RWPE2 (cell line): ENCODE data around the gene KDR.

Experiments
- ATAC-seq: fragments of 200-7000 bp; cut with Tn5 transposase; 3 replicates; pipeline ENCODE4 v1.9.1; 2021; ENCODE audit warnings: low read depth
- DNase-seq: peaks from one replicate; pipeline ENCODE4 v3.0.0-alpha.2; 2020; ENCODE audit warnings: low spot score
- H3K27ac ChIP-seq: fragments of 450-650 bp; 2 replicates; pipeline ENCODE4 v1.5.1; 2017; ENCODE audit warnings: mild to moderate bottlenecking; ENCODE audit not compliant: poor library complexity, severe bottlenecking
- H3K27me3 ChIP-seq: fragments of 250-450 bp; sonication (Bioruptor Pico); 2 replicates; pipeline ENCODE4 v1.5.1; 2021; ENCODE audit warnings: mild to moderate bottlenecking, moderate library complexity; ENCODE audit not compliant: insufficient read depth, poor library complexity, severe bottlenecking
- H3K36me3 ChIP-seq: fragments of 250-450 bp; sonication (Bioruptor Pico); 2 replicates; pipeline ENCODE4 v1.5.1; 2020; ENCODE audit warnings: low read depth, mild to moderate bottlenecking, moderate library complexity
- H3K4me1 ChIP-seq: fragments of 250-450 bp; sonication (Bioruptor Pico); 2 replicates; pipeline ENCODE4 v1.5.1; 2021; ENCODE audit warnings: mild to moderate bottlenecking, moderate library complexity; ENCODE audit not compliant: insufficient read depth, poor library complexity, severe bottlenecking
- H3K4me3 ChIP-seq: fragments of 250-450 bp; sonication (Bioruptor Pico); 2 replicates; pipeline ENCODE4 v1.5.1; 2021; ENCODE audit warnings: mild to moderate bottlenecking, moderate library complexity; ENCODE audit not compliant: severe bottlenecking
- H3K9me3 ChIP-seq: fragments of 250-450 bp; sonication (Bioruptor Pico); 2 replicates; pipeline ENCODE4 v1.5.1; 2021; ENCODE audit warnings: mild to moderate bottlenecking, moderate library complexity; ENCODE audit not compliant: severe bottlenecking
- CTCF ChIP-seq: fragments of 450-650 bp; IDR thresholded peaks from one replicate; pipeline ENCODE4 v1.5.1; 2017; ENCODE audit warnings: mild to moderate bottlenecking, moderate library complexity; ENCODE audit not compliant: poor library complexity, severe bottlenecking

The KDR gene

GRCh38 chr4:55121246-55121645 is 4.1 kb downstream of the KDR start:
- Histone ChIP-seq H3K4me1 (no peaks in the 10 kb centered on the region), H3K4me3 (no peak overlapping the region), H3K27ac (no peak overlapping the region), H3K36me3 (no peaks in the 10 kb centered on the region), H3K9me3 (no peaks in the 10 kb centered on the region), H3K27me3 (peaks cover 30% of the 10 kb centered on the region)
- ATAC-seq (no peak), DNase-seq (no peak)
- TF ChIP-seq CTCF: no peak

DNA sequence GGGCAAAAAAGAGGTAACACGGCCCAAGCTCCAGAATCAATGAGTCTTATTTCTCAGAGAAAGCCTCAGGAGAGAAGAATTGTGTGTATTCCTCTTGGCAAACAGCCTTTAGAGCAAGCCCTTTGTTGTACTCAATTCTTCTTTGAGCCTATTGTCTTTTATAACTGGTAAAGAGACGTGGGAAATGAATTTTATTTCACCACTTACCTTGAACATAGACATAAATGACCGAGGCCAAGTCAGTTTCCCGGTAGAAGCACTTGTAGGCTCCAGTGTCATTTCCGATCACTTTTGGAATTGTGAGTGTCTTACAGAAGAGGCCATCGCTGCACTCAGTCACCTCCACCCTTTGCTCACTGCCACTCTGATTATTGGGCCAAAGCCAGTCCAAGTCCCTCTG is 7.0 kb downstream of the KDR start:
- TF ChIP-seq CTCF: no peak
- Histone ChIP-seq H3K36me3 (no peaks in the 10 kb centered on the region), H3K4me3 (no peak overlapping the region), H3K4me1 (no peaks in the 10 kb centered on the region), H3K9me3 (no peaks in the 10 kb centered on the region), H3K27me3 (peaks cover 3% of the 10 kb centered on the region), H3K27ac (no peak overlapping the region)
- ATAC-seq (no peak), DNase-seq (no peak)

DNA sequence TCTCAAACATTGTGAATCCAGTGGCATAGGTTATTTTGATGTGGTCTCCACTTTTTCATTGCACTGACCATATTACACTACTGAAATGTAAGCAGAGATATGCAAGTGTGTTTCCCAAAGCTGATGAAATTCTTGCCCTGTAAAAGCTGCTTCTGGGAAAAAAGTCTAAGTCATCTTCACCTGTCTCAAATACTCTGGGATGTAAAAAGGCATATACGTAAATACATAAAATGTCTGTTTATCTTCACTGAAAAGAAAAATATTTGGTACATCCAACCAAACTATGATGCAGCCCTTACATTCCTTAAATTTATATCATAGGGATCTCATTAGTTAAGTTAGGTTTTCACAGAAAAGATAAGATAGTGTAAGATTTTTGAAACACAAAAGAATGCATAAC is 7.9 kb downstream of the KDR start:
- TF ChIP-seq CTCF: no peak
- Histone ChIP-seq H3K27ac (no peak overlapping the region), H3K9me3 (no peaks in the 10 kb centered on the region), H3K36me3 (no peaks in the 10 kb centered on the region), H3K4me3 (no peak overlapping the region), H3K4me1 (no peaks in the 10 kb centered on the region), H3K27me3 (no peaks in the 10 kb centered on the region)
- no peak for DNase-seq
- ATAC-seq: no peak

GRCh38 chr4:55116450-55116849 is 8.9 kb downstream of the KDR start:
- DNase-seq (no peak), ATAC-seq (no peak)
- Histone ChIP-seq H3K4me3 (no peak overlapping the region), H3K36me3 (no peaks in the 10 kb centered on the region), H3K27me3 (no peaks in the 10 kb centered on the region), H3K27ac (no peak overlapping the region), H3K9me3 (no peaks in the 10 kb centered on the region), H3K4me1 (no peaks in the 10 kb centered on the region)
- no peak for TF ChIP-seq CTCF

- ATAC-seq (no peak), DNase-seq (no peak)
- no peaks in the 10 kb centered on the region for H3K36me3 ChIP-seq
- H3K4me1 ChIP-seq: no peaks in the 10 kb centered on the region
- no peak overlapping the region for H3K27ac ChIP-seq
- no peak overlapping the region for H3K4me3 ChIP-seq
- TF ChIP-seq CTCF: no peak
- no peaks in the 10 kb centered on the region for H3K27me3 ChIP-seq
- no peaks in the 10 kb centered on the region for H3K9me3 ChIP-seq
Measured at GRCh38 chr4:55111601-55112000, 13.8 kb downstream of the KDR start.
